Endothelial cell of umbilical vein (primary cell): ENCODE measurements around the gene SYNDIG1. TPM values are rescaled to one million over a fixed set of nuclear protein-coding genes. Genes with fewer than 3 reads are reported as not detected.

Experiments
- BruUV-seq: library from RNA; stranded (reverse); fragments of 400-500 nt; replicated peaks from 2 replicates; lab custom pipeline; 2021; lab: Mats Ljungman, UMichigan
- CTCF ChIA-PET: fragments of 300-600, 350-600 bp; sonication (Branson Sonifier 250); formaldehyde crosslinking; loops from one replicate; lab custom pipeline; 2021; ENCODE audit warnings: antibody characterized with exemption, inconsistent platforms; lab: Charles Lee
- POLR2A ChIA-PET: fragments of 300-600, 350-600 bp; sonication (Branson Sonifier 250); formaldehyde crosslinking; loops from one replicate; lab custom pipeline; 2021; ENCODE audit warnings: antibody characterized with exemption, inconsistent platforms; lab: Charles Lee
- DNase-seq: peaks from one replicate; pipeline ENCODE4 v3.0.0-alpha.2; 2011; ENCODE audit warnings: low read depth, low spot score
- FAIRE-seq: peaks from 2 replicates; lab custom pipeline; 2011; peaks lifted over from hg19 to GRCh38; lab: Jason Lieb, UNC
- H2AFZ ChIP-seq: 2 replicates; pipeline ENCODE4 v1.6.0; 2012; ENCODE audit warnings: low read depth, low read length, control low read depth, inconsistent platforms
- H3K27ac ChIP-seq: 2 replicates; pipeline ENCODE4 v1.5.1; 2011; ENCODE audit warnings: low read depth, mild to moderate bottlenecking, control low read depth, low read length, moderate library complexity; ENCODE audit not compliant: insufficient read depth
- H3K27me3 ChIP-seq, 2 experiments: 2 replicates each; pipeline versions ENCODE4 v1.6.0 to v1.6.1; 2011; ENCODE audit warnings: low read length in 2 of 2, mixed read lengths in 1 of 2; ENCODE audit not compliant: control insufficient read depth in 2 of 2, insufficient read depth in 2 of 2
- H3K36me3 ChIP-seq, 2 experiments: 2 replicates in 1 of 2; 3 replicates in 1 of 2; pipeline ENCODE4 v1.5.1; 2011; ENCODE audit warnings: low read length in 2 of 2, mild to moderate bottlenecking in 1 of 2, moderate library complexity in 1 of 2; ENCODE audit not compliant: control insufficient read depth in 2 of 2, insufficient read depth in 2 of 2; ENCODE audit errors: extremely low read depth in 1 of 2
- H3K4me1 ChIP-seq: 3 replicates; pipeline ENCODE4 v1.5.1; 2011; ENCODE audit warnings: mild to moderate bottlenecking, low read length; ENCODE audit not compliant: control insufficient read depth, insufficient read depth; ENCODE audit errors: extremely low read depth
- H3K4me2 ChIP-seq: 2 replicates; pipeline ENCODE4 v1.6.1; 2011; ENCODE audit warnings: low read length, control low read depth, mixed read lengths; ENCODE audit not compliant: insufficient read depth
- H3K4me3 ChIP-seq, 3 experiments: fragments of 200-600 bp in 1 of 3; sonication (generic), shearing (Covaris generic) in 1 of 3; replicated peaks in 1 of 3; 2 replicates each; pipeline ENCODE4 v1.5.1; 2011 to 2016; ENCODE audit warnings: control low read depth in 3 of 3, low read length in 3 of 3, mild to moderate bottlenecking in 2 of 3, inconsistent platforms in 1 of 3, low read depth in 1 of 3, moderate library complexity in 1 of 3; ENCODE audit not compliant: insufficient read depth in 1 of 3
- H3K79me2 ChIP-seq: 2 replicates; pipeline ENCODE4 v1.6.0; 2012; ENCODE audit warnings: low read length, inconsistent platforms; ENCODE audit not compliant: control insufficient read depth, insufficient read depth
- H3K9ac ChIP-seq: replicated peaks from 2 replicates; pipeline ENCODE3; 2011; ENCODE audit warnings: low read length, control low read depth; ENCODE audit not compliant: insufficient read depth; ENCODE audit errors: extremely low read depth
- H3K9me1 ChIP-seq: replicated peaks from 3 replicates; pipeline ENCODE4 v1.6.0; 2011; ENCODE audit warnings: mild to moderate bottlenecking, low read length; ENCODE audit not compliant: control insufficient read depth, insufficient read depth; ENCODE audit errors: extremely low read depth
- H3K9me3 ChIP-seq: replicated peaks from 2 replicates; pipeline ENCODE4 v1.5.1; 2012; ENCODE audit warnings: low read length, inconsistent platforms; ENCODE audit not compliant: control insufficient read depth, insufficient read depth
- H4K20me1 ChIP-seq: replicated peaks from 2 replicates; pipeline ENCODE3; 2011; ENCODE audit warnings: mild to moderate bottlenecking, low read length; ENCODE audit not compliant: control insufficient read depth, insufficient read depth; ENCODE audit errors: extremely low read depth
- CTCF ChIP-seq, 2 donors: IDR thresholded peaks; 1 replicate in 1 of 2; 2 replicates in 1 of 2; pipeline ENCODE4 v1.5.1; 2011; ENCODE audit warnings: low read length in 2 of 2, mild to moderate bottlenecking in 2 of 2, moderate library complexity in 2 of 2, control low read depth in 1 of 2, inconsistent platforms in 1 of 2, low read depth in 1 of 2; ENCODE audit not compliant: insufficient read depth in 1 of 2; ENCODE audit errors: extremely low read depth in 1 of 2
- EZH2 ChIP-seq: IDR thresholded peaks from 2 replicates; pipeline ENCODE4 v1.6.1; 2012; ENCODE audit warnings: borderline replicate concordance, low read depth, mild to moderate bottlenecking, moderate library complexity, low read length, inconsistent platforms; ENCODE audit not compliant: severe bottlenecking
- FOS ChIP-seq: IDR thresholded peaks from 2 replicates; pipeline ENCODE4 v1.6.1; 2011; ENCODE audit warnings: mild to moderate bottlenecking, low read length, moderate library complexity, borderline replicate concordance; ENCODE audit not compliant: insufficient read depth
- GATA2 ChIP-seq: IDR thresholded peaks from 2 replicates; pipeline ENCODE4 v1.7.0; 2011; ENCODE audit warnings: low read depth, mild to moderate bottlenecking, moderate library complexity, mixed read lengths, low read length; ENCODE audit not compliant: insufficient read length, insufficient read depth
- JUN ChIP-seq: IDR thresholded peaks from 2 replicates; pipeline ENCODE4 v1.6.1; 2011; ENCODE audit warnings: borderline replicate concordance, low read depth; ENCODE audit not compliant: insufficient read length, insufficient read depth
- MAX ChIP-seq: IDR thresholded peaks from 2 replicates; pipeline ENCODE4 v1.6.1; 2011; ENCODE audit not compliant: insufficient read depth, insufficient read length
- MYC ChIP-seq: IDR thresholded peaks from one replicate; pipeline ENCODE4 v1.6.1; 2011; ENCODE audit warnings: mild to moderate bottlenecking, low read depth, low read length
- POLR2A ChIP-seq: IDR thresholded peaks from 2 replicates; pipeline ENCODE4 v1.6.1; 2012; ENCODE audit warnings: low read depth, mild to moderate bottlenecking, control low read depth, low read length
- POLR2AphosphoS5 ChIP-seq: IDR thresholded peaks from 2 replicates; pipeline ENCODE4 v1.6.1; 2012; ENCODE audit warnings: low read depth, mild to moderate bottlenecking, control low read depth, low read length, moderate library complexity; ENCODE audit not compliant: insufficient read depth
- dilution Hi-C: fragments of 300-500 bp; cut with MboI; formaldehyde crosslinking; loops from one replicate; pipeline ENCODE4 v1.15.0; 2019; ENCODE audit warnings: low sequenced_read_pairs; ENCODE audit not compliant: extremely low pct_ligation_motif_present
- intact Hi-C: fragments of 100-400 bp; cut with micrococcal nuclease; formaldehyde crosslinking; loops from one replicate; pipeline ENCODE4 v1.10.0; 2022
- polyA plus RNA-seq, 4 experiments: library from polyadenylated mRNA; depleted of rRNA in 3 of 4; stranded (reverse) in 3 of 4; unstranded in 1 of 4; fragments of >200 nt; gene quantifications; 2 replicates each; pipeline versions ENCODE4 v1.2.1 to v1.2.3, GENCODE V29; 2011 to 2012; ENCODE audit warnings: missing spikeins in 1 of 4
- total RNA-seq: library from RNA; stranded (reverse); gene quantifications from 2 replicates; pipeline ENCODE4 v1.2.3, GENCODE V29; 2021

The SYNDIG1 gene
- total and polyA plus RNA-seq, 2 donors (not counting 3 experiments of a cell fraction or from before 2014, with no cell fraction given) = not detected

GRCh38 chr20:24445510-24446170 is 23.8 kb upstream of the SYNDIG1 start:
- Histone ChIP-seq H3K36me3 (no peaks in the 10 kb centered on the region), H3K27ac (no peak overlapping the region), H3K9me1 (no peaks in the 10 kb centered on the region), H3K4me2 (no peak overlapping the region), H3K9me3 (no peaks in the 10 kb centered on the region), H3K9ac (no peak overlapping the region), H2AFZ (no peak overlapping the region), H3K4me3 (no peak overlapping the region), H3K27me3 (no peaks in the 10 kb centered on the region), H3K79me2 (no peaks in the 10 kb centered on the region), H4K20me1 (no peaks in the 10 kb centered on the region), H3K4me1 (no peaks in the 10 kb centered on the region)
- CTCF ChIA-PET = no interaction called here
- no peak for TF ChIP-seq MAX
- TF ChIP-seq FOS = no peak
- TF ChIP-seq CTCF (IDR thresholded peaks at IDR 0.05; ENCODE audit: extremely low read depth in 1 of 2, insufficient read depth in 1 of 2, low read depth in 1 of 2, low read length in 2 of 2) = no peak
- TF ChIP-seq GATA2 = no peak
- no peak for TF ChIP-seq POLR2AphosphoS5
- TF ChIP-seq MYC = no peak
- no peak for TF ChIP-seq POLR2A
- no peak for TF ChIP-seq JUN
- no peak for TF ChIP-seq EZH2
- BruUV-seq = no TSS peak
- dilution Hi-C loops (no loop called here), intact Hi-C loops (no loop called here)
- DNase-seq (no peak), FAIRE-seq (no peak)
- POLR2A ChIA-PET = no interaction called here
